Tongue (tissue), 2 donors: Measurements from ENCODE around the gene CLDN34. TPM values are rescaled to one million over a fixed set of nuclear protein-coding genes. Genes with fewer than 3 reads are reported as not detected.

ENCODE experiments used
- DNase-seq: peaks from one replicate; pipeline ENCODE4 v3.0.0-alpha.2; 2015
- total RNA-seq: library from RNA; depleted of rRNA; stranded (reverse); fragments of >200 nt; gene quantifications from one replicate; pipeline ENCODE4 v1.2.3, GENCODE V29; 2014

Gene CLDN34
- total RNA-seq, 1 donor from 2014 or later, result not detected

- peak; percentile 57 for DNase-seq
Observed at GRCh38 chrX:10016519-10017132, 49.5 kb downstream of the CLDN34 start.

- DNase-seq, result peak; percentile 38
Observed at GRCh38 chrX:10017872-10018271, 50.7 kb downstream of the CLDN34 start.

Other genes starting within 250 kb of the CLDN34 start
- gene GPR143, start 201.5 kb upstream of the CLDN34 start, total RNA-seq, result not detected
- gene SHROOM2, start 180.9 kb upstream of the CLDN34 start, total RNA-seq, result 2.6 TPM
- 36.5 TPM for gene CLCN4, start 189.6 kb downstream of the CLDN34 start, total RNA-seq